H1 (cell line): ENCODE results near the gene TNS2.

Experiments used
- EP300 ChIP-seq, 2 experiments: IDR thresholded peaks; 1 replicate in 1 of 2; 2 replicates in 1 of 2; pipeline ENCODE4 v1.6.1; 2011 to 2012; ENCODE audit warnings: low read depth in 2 of 2, low read length in 2 of 2, mild to moderate bottlenecking in 2 of 2, borderline replicate concordance in 1 of 2, inconsistent platforms in 1 of 2, moderate library complexity in 1 of 2
- EZH2 ChIP-seq: fragments of 200-600 bp; sonication (generic); IDR thresholded peaks from 2 replicates; pipeline ENCODE4 v1.7.1; 2012; ENCODE audit warnings: low read depth, mild to moderate bottlenecking, moderate library complexity, low read length, inconsistent platforms; ENCODE audit not compliant: severe bottlenecking
- FOSL1 ChIP-seq: IDR thresholded peaks from 2 replicates; pipeline ENCODE4 v1.6.1; 2011; ENCODE audit warnings: mild to moderate bottlenecking, low read depth, low read length, moderate library complexity; ENCODE audit not compliant: insufficient read depth
- GABPA ChIP-seq: IDR thresholded peaks from 2 replicates; pipeline ENCODE4 v1.6.1; 2011; ENCODE audit warnings: mild to moderate bottlenecking, low read length, moderate library complexity, borderline replicate concordance; ENCODE audit not compliant: insufficient read depth
- MAFK ChIP-seq: IDR thresholded peaks from 2 replicates; pipeline ENCODE4 v1.6.1; 2012; ENCODE audit warnings: low read depth, mild to moderate bottlenecking, improper control_type of control experiment, low read length
- POLR2A ChIP-seq, 2 experiments: IDR thresholded peaks; 1 replicate in 1 of 2; 2 replicates in 1 of 2; pipeline ENCODE4 v1.6.1; 2011; ENCODE audit warnings: low read depth in 2 of 2, low read length in 2 of 2, mild to moderate bottlenecking in 2 of 2; ENCODE audit errors: control extremely low read depth in 1 of 2
- SIN3A ChIP-seq, 2 experiments: IDR thresholded peaks in 1 of 2; conservative IDR thresholded peaks in 1 of 2; 2 replicates each; pipeline ENCODE4 v1.6.1; 2011 to 2012; ENCODE audit warnings: low read length in 2 of 2, improper control_type of control experiment in 1 of 2, low read depth in 1 of 2, mild to moderate bottlenecking in 1 of 2
- TF ChIP-seq, protein P1 (sequence below), 3 experiments: IDR thresholded peaks; 1 replicate in 2 of 3; 2 replicates in 1 of 3; pipeline versions ENCODE4 v1.5.1 to v1.6.1; 2011; ENCODE audit warnings: low read length in 3 of 3, mild to moderate bottlenecking in 3 of 3, inconsistent platforms in 2 of 3, low read depth in 1 of 3, moderate library complexity in 1 of 3; ENCODE audit not compliant: insufficient read depth in 1 of 3; ENCODE audit errors: control extremely low read depth in 1 of 3
- TF ChIP-seq, protein P2 (sequence below): IDR thresholded peaks from 2 replicates; pipeline ENCODE4 v1.6.1; 2011; ENCODE audit warnings: low read length, improper control_type of control experiment
- TF ChIP-seq, protein P3 (sequence below): IDR thresholded peaks from 2 replicates; pipeline ENCODE4 v1.6.1; 2012; ENCODE audit warnings: inconsistent platforms

DNA sequence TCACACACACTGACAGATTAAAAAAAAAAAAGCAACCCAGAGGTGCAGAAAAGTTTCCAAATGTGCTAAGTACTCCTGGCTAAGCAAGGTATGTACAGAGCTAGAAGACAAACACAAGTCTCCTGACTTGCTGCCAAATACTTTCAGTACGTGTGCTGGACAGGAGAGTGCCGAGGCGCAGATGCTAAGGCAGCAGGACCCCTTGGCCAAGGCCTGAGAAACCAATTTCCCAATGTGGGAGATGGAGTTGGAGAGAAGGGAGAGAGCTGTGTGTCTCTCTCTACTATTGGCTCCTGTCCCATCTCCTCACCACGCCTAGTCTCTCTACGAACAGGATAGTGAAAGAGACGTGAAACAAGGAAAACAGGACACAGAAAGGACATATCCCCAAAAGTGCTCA is 24.0 kb downstream of the TNS2 start:
- TF ChIP-seq FOSL1 (no peak), EZH2 (no peak), POLR2A (IDR thresholded peaks at IDR 0.05; ENCODE audit: control extremely low read depth in 1 of 2, low read depth in 2 of 2, low read length in 2 of 2) (no peak), MAFK (no peak), SIN3A (conservative IDR thresholded peaks at IDR 0.05 in 1 of 2, IDR thresholded peaks at IDR 0.05 in 1 of 2; ENCODE audit: low read depth in 1 of 2, low read length in 2 of 2) (no peak), EP300 (IDR thresholded peaks at IDR 0.05; ENCODE audit: borderline replicate concordance in 1 of 2, low read depth in 2 of 2, low read length in 2 of 2) (no peak), GABPA (no peak)
- TF ChIP-seq, protein P1, sequence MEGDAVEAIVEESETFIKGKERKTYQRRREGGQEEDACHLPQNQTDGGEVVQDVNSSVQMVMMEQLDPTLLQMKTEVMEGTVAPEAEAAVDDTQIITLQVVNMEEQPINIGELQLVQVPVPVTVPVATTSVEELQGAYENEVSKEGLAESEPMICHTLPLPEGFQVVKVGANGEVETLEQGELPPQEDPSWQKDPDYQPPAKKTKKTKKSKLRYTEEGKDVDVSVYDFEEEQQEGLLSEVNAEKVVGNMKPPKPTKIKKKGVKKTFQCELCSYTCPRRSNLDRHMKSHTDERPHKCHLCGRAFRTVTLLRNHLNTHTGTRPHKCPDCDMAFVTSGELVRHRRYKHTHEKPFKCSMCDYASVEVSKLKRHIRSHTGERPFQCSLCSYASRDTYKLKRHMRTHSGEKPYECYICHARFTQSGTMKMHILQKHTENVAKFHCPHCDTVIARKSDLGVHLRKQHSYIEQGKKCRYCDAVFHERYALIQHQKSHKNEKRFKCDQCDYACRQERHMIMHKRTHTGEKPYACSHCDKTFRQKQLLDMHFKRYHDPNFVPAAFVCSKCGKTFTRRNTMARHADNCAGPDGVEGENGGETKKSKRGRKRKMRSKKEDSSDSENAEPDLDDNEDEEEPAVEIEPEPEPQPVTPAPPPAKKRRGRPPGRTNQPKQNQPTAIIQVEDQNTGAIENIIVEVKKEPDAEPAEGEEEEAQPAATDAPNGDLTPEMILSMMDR (IDR thresholded peaks at IDR 0.05; ENCODE audit: control extremely low read depth in 1 of 3, insufficient read depth in 1 of 3, low read depth in 1 of 3, low read length in 3 of 3): no peak
- TF ChIP-seq, protein P2, sequence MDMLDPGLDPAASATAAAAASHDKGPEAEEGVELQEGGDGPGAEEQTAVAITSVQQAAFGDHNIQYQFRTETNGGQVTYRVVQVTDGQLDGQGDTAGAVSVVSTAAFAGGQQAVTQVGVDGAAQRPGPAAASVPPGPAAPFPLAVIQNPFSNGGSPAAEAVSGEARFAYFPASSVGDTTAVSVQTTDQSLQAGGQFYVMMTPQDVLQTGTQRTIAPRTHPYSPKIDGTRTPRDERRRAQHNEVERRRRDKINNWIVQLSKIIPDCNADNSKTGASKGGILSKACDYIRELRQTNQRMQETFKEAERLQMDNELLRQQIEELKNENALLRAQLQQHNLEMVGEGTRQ: no peak
- TF ChIP-seq, protein P3, sequence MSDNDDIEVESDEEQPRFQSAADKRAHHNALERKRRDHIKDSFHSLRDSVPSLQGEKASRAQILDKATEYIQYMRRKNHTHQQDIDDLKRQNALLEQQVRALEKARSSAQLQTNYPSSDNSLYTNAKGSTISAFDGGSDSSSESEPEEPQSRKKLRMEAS: no peak
